ENCODE data around the gene LRRC38.

DNA sequence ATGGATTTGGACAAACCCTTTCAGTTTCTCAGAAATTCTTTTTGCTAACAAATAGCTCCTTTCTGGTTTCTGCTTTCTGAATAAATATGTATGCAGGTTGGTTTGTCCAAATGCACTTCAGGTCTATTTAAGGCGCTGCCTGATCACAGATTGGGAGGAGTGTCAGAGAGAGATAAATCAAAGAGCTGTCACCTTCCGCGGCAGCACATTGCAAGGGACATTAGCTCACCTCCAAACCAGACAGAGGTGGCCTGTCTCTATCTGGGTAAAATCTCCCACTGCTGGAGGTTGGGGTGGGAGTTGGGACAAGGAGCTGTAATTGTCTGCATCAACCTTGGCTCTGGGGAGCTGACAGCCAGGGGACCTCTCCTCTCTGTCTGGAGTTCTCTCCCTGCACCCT lies 78.3 kb downstream of the LRRC38 start:
- TF ChIP-seq, protein P1, sequence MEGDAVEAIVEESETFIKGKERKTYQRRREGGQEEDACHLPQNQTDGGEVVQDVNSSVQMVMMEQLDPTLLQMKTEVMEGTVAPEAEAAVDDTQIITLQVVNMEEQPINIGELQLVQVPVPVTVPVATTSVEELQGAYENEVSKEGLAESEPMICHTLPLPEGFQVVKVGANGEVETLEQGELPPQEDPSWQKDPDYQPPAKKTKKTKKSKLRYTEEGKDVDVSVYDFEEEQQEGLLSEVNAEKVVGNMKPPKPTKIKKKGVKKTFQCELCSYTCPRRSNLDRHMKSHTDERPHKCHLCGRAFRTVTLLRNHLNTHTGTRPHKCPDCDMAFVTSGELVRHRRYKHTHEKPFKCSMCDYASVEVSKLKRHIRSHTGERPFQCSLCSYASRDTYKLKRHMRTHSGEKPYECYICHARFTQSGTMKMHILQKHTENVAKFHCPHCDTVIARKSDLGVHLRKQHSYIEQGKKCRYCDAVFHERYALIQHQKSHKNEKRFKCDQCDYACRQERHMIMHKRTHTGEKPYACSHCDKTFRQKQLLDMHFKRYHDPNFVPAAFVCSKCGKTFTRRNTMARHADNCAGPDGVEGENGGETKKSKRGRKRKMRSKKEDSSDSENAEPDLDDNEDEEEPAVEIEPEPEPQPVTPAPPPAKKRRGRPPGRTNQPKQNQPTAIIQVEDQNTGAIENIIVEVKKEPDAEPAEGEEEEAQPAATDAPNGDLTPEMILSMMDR (IDR thresholded peaks at IDR 0.05): no peak
- TF ChIP-seq POLR2A (IDR thresholded peaks at IDR 0.05) (no peak), EP300 (IDR thresholded peaks at IDR 0.05) (no peak)

Measured in ovary (tissue), 3 donors.